Stimulated activated CD4-positive, alpha-beta T cell treated with anti-CD3 and anti-CD28 coated beads, Interleukin-1b, Interleukin-23, amount 100 ng/mL, for 24 hours (primary cell): Measurements from ENCODE around the gene PTPRR.

Experiments used
- DNase-seq, 4 experiments: peaks; one replicate each; pipeline ENCODE4 v3.0.0-alpha.2; 2020; ENCODE audit warnings: low read depth in 4 of 4, low spot score in 1 of 4

The PTPRR gene

GRCh38 chr12:70709022-70709421 lies 211.5 kb downstream of the PTPRR start:
- DNase-seq = no peak

- DNase-seq = no peak
These were observed 213.9 kb downstream of the PTPRR start for GRCh38 chr12:70706611-70707010.

DNA sequence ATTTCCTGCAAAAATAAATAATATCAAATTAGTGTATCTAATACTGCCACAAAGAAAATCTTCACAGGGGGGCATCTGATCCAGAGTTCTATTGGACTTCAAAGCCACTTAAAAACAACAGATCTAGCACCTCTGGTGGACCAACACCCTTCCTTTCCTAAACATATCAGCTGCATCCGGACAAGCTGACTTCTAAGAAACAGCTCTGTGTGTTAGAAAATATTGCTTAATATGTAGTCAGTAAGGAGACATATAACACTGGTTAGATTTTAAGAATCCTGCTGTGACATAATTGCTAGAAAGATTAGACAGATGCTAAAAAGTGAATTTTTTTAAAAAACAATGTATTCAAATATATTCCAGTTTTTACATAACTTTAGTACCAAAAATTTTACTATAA lies 222.2 kb downstream of the PTPRR start:
- no peak for DNase-seq

- DNase-seq = no peak
These were observed 225.0 kb downstream of the PTPRR start for GRCh38 chr12:70695361-70696023.

DNA sequence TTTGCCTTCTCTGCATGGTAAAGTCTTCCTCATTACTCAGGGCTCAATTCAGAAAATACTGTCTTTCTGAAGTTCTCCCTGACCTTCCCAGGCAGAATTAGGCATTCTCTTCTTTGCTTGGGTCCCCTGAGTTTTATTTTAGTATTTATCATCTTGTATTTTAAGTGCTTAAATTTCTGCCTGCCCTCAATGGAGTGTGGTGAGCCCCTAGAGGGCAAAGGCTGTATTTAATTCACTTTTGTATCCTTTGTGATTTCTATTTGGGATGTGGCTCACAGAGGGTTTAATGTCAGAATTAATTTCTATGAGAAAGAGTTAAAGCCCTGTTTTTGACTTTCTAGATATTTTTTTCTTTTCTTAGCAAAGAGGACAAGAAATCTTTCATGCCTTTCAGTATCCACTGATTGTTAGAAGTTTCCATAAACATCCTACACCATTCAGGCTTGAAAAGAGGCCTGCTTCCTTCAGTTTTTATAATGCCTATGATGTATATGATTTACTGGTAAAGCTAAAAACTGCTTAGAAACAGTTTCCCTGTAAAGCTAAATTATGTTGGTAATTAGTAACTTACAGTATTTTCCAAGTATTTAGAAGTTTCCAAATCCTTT lies 227.8 kb downstream of the PTPRR start:
- DNase-seq = no peak

GRCh38 chr12:70691018-70691672 lies 229.4 kb downstream of the PTPRR start:
- no peak for DNase-seq

GRCh38 chr12:70686907-70687306 lies 233.6 kb downstream of the PTPRR start:
- no peak for DNase-seq

DNA sequence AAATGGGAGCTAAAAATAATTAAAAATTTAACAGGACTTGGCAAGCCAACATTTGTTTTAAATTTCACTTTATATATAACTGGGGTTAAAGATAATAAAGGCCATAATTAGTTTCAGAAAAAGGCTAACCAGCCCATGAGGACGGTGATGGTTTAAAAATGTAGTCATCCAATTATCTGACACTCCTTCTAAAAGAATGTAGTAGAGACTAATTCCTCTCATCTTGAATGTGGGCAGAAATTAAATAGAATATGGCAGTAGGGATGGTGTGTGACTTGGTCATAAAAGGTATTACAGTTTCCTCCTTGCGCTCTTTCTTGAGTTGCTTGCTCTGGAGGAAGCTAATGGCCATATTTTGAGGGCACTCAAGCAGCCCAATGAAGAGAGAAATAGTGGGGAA lies 234.2 kb downstream of the PTPRR start:
- no peak for DNase-seq

DNA sequence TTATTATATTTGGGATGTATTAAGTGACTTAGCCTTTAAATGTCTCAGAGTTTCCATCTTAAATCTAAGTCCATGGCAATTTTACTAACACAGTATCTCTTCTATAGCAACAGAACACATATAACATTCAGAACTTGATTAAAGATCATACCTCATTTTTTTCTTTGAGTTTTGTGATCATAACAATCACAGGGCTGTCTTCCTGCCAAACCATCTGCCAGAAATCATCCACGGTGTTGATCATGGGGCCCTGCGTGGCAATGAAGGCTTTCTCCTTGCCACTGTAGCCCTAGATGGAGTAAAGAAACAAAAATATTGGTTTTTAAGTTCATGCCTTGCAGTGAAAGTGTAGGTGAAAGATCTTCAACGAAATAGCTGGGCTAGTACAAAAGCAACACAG lies 236.6 kb downstream of the PTPRR start:
- no peak for DNase-seq

- no peak for DNase-seq
These were observed 248.8 kb downstream of the PTPRR start for GRCh38 chr12:70671698-70672097.

GRCh38 chr12:70670948-70671347 lies 249.6 kb downstream of the PTPRR start:
- DNase-seq = no peak

- DNase-seq = no peak
These were observed 253.3 kb downstream of the PTPRR start for GRCh38 chr12:70667253-70667652.

- no peak for DNase-seq
These were observed 254.2 kb downstream of the PTPRR start for GRCh38 chr12:70666364-70666763.

GRCh38 chr12:70664465-70664881 lies 256.1 kb downstream of the PTPRR start:
- no peak for DNase-seq

DNA sequence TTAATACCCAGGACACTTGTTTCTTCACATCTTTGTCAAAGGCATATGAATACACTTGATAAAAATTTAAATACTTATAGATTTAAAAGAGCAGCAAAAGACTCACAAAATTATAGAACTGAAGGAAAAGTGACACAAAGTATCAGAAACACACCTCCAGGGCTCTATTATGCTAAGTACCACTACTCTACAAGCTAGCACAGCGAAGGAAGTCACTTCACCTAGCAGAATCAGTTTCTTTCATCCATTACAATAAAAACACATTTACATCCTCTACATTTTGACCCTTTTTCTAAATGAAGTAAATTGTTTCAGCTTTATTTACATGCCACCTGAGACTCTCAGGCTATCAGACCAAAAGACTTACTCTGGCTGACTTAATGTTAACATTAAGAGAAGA lies 256.7 kb downstream of the PTPRR start:
- DNase-seq = no peak

GRCh38 chr12:70661466-70662161 lies 258.9 kb downstream of the PTPRR start:
- no peak for DNase-seq

DNA sequence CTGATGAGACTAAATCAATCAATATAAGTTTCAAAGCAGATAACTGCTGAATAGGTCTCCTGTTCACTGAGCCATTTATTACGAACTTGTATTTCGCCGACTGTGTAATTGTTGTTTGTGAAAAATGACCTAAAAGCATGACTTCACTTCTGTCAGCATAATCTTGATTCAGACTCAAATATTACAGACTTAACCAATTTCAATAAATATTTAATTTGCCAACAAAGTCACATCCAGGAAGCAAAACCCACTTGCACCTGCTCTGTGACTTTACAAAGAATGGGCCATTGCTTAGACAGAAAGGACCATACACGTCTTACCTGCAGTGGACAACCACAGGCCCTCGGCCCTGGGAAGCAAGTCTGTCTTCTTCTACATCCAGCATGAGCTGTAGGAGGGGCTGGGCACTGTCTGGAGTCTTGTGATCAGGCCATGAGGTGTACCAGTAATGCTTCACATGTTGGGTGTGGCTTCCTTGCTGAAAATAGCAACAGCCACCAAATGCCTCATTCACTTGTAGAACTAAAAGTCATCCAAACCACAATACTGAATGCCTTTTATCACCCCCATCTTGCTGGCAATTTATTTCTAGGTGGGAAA lies 259.8 kb downstream of the PTPRR start:
- DNase-seq = no peak

DNA sequence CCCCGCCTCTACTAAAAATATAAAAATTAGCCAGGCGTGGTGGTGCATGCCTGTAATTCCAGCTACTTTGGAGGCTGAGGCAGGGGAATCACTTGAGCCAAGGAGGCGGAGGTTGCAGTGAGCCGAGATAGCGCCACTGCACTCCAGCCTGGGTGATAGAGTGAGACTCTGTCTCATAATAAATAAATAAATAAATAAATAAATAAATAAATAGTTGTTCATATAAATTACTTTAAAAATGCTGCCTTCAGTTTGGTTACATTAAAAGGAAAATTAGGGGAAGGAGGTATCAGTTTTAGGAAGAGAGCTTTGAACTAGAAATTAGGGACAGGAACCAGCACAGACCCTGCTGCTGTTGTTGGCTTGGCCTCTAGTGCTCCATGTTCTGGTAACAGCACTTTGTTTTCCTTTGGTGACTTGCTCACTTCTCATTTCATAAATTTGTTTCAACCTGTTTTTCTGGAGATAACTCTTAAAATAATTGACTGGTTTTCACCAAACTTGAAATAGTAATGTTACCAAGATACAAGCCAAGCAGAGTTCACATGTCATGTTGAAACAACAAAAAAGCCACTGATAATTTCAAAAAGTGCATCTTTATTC lies 260.4 kb downstream of the PTPRR start:
- no peak for DNase-seq

- DNase-seq = no peak
These were observed 261.4 kb downstream of the PTPRR start for GRCh38 chr12:70659077-70659606.

DNA sequence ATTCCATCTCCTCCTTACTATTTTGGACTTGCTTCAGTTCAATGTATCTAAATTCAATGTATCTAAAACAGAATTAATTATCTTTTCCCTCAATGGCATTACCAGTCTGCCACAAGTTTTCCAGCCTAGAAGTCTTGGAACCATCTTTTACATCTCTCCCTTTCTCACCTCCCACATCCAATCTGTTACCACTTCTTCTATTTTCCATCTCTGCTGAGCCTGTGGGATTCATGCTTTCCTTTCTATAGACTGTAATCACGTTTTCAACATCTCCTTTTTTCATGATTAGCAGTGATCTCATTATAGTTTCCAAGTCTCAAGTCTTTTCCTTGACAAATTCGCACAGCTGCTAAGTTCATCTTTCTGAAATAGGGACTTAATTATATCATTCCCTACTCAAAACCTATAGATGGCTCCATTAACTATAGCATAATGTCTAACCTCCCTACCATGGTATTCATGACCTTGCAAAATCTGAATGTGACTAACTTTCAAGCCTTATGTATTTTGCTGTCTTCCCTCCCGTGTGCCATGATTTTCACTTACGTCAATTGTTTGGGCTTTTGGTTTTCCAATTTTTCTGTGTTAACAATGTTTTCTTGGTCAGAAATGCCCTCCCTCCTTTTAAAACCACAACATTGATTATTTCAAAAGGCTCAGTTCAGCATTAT lies 262.8 kb downstream of the PTPRR start:
- no peak for DNase-seq
